Nephron (organoid): Measurements from ENCODE around the gene ASB2.

Experiments
- H3K27ac Mint-ChIP-seq, 3 experiments: 2 replicates each; pipeline ENCODE4 v1.8.0; 2020; ENCODE audit warnings: mixed read lengths in 3 of 3, mild to moderate bottlenecking in 2 of 3, moderate library complexity in 1 of 3
- H3K27me3 Mint-ChIP-seq: 2 replicates; pipeline ENCODE4 v1.8.0; 2021; ENCODE audit warnings: low read depth, mild to moderate bottlenecking, moderate library complexity, mixed read lengths
- H3K36me3 Mint-ChIP-seq: 2 replicates; pipeline ENCODE4 v1.8.0; 2020; ENCODE audit warnings: low read depth, mixed read lengths
- H3K4me1 Mint-ChIP-seq: 2 replicates; pipeline ENCODE4 v1.8.0; 2020; ENCODE audit warnings: mixed read lengths
- H3K4me3 Mint-ChIP-seq, 3 experiments: 2 replicates each; pipeline ENCODE4 v1.8.0; 2020; ENCODE audit warnings: mild to moderate bottlenecking in 3 of 3, mixed read lengths in 3 of 3, moderate library complexity in 2 of 3
- H3K9me3 Mint-ChIP-seq: 2 replicates; pipeline ENCODE4 v1.8.0; 2020; ENCODE audit warnings: mixed read lengths
- TF ChIP-seq, protein P1 (sequence below), 3 experiments: fragments of 200-600 bp; sonication (generic); IDR thresholded peaks; one replicate each; pipeline ENCODE4 v1.5.0; 2021; ENCODE audit warnings: antibody characterized with exemption in 3 of 3; ENCODE audit not compliant: unreplicated experiment in 3 of 3

Gene ASB2

DNA sequence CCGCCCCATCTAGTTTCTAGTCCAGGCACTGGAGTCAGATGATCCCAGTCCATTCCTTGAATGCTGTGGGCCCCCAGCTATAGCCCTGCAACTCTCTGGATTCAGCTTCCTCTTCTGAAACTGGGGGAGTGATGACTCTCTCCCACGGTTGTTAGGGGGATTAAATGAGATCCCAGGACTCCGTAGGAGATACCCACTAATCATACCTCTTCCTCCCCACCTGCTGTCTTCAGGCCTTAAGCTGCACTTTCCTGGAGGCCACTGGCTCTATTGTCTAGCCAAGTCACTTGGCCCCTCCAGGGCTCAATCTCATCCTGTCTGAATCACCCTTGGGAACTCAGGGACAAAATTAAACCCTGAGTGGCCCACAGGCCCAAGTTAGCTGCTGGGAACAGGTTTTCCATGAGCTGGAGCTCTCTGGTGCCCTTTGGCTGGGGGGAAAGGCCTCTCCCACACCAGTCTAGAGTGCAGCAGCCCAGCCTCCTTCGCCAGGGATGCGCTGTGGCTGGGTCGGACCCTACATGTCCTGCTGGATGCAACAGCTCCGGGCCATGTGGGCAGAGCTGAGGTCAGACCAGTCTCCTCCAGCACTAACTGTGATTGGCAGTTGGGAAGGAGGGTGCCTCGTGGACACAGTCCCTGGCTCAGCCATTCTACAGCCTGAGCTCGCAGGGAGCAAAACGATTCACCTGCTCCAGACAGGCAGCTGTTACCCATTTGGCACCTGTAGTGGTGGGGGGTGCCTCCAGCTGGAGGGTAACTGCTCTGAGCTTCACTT, 6.0 kb upstream of the ASB2 start:
- Mint-ChIP-seq H3K4me3 (no peak overlapping the region), H3K4me1 (peaks cover 31% of the 10 kb centered on the region), H3K36me3 (no peaks in the 10 kb centered on the region), H3K9me3 (no peaks in the 10 kb centered on the region), H3K27me3 (no peaks in the 10 kb centered on the region), H3K27ac (no peak overlapping the region)
- TF ChIP-seq, protein P1, sequence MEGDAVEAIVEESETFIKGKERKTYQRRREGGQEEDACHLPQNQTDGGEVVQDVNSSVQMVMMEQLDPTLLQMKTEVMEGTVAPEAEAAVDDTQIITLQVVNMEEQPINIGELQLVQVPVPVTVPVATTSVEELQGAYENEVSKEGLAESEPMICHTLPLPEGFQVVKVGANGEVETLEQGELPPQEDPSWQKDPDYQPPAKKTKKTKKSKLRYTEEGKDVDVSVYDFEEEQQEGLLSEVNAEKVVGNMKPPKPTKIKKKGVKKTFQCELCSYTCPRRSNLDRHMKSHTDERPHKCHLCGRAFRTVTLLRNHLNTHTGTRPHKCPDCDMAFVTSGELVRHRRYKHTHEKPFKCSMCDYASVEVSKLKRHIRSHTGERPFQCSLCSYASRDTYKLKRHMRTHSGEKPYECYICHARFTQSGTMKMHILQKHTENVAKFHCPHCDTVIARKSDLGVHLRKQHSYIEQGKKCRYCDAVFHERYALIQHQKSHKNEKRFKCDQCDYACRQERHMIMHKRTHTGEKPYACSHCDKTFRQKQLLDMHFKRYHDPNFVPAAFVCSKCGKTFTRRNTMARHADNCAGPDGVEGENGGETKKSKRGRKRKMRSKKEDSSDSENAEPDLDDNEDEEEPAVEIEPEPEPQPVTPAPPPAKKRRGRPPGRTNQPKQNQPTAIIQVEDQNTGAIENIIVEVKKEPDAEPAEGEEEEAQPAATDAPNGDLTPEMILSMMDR (IDR thresholded peaks at IDR 0.05; ENCODE audit: unreplicated experiment in 3 of 3) = no peak

DNA sequence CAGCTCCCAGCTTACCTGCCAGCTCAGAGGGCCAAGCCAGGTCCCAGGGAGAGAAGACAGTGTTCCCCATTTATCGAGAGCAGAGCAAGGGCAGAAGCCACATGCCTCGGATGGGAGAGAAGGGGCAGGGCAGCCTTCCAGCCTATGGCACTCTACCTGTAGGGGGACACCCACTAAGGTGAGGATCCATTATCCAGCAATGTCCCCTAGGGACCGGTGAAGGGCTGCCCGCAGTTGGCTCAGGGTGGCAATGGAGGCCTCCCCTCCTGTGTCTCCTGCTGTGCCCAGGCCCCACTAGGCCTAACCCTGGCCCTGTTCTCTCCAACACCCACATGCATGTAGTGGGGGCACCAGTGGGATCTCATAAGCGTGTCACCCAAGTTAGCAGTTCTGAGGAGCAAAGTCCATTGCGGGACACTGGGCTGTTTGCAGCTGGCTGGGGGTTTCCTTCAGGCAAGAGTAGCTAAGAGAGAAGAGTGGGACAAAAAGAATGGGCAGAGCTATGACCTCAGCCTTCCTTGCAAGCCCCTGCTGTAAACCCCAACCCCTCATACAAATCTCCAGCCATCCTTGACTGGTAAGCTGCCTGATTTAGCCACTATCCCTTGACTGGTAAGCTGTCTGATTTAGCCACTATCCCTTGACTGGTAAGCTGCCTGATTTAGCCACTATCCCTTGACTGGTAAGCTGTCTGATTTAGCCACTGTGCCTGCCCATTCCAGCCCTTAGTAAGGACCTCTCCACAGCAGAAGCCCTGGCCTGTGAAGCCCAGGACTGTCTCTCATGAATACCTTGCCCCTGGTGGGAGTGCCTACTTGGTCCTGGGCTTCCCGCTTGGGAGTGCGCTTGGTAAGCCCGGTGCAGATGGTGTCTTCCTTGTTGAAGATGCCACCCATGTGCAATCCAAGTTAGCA, 5.2 kb upstream of the ASB2 start:
- Mint-ChIP-seq H3K4me1 (peaks cover 30% of the 10 kb centered on the region), H3K36me3 (no peaks in the 10 kb centered on the region), H3K4me3 (no peak overlapping the region), H3K27me3 (no peaks in the 10 kb centered on the region), H3K27ac (peak overlapping the region in 1 of 3 experiments; percentile 33), H3K9me3 (no peaks in the 10 kb centered on the region)
- TF ChIP-seq, protein P1 (IDR thresholded peaks at IDR 0.05; ENCODE audit: unreplicated experiment in 3 of 3) = no peak

DNA sequence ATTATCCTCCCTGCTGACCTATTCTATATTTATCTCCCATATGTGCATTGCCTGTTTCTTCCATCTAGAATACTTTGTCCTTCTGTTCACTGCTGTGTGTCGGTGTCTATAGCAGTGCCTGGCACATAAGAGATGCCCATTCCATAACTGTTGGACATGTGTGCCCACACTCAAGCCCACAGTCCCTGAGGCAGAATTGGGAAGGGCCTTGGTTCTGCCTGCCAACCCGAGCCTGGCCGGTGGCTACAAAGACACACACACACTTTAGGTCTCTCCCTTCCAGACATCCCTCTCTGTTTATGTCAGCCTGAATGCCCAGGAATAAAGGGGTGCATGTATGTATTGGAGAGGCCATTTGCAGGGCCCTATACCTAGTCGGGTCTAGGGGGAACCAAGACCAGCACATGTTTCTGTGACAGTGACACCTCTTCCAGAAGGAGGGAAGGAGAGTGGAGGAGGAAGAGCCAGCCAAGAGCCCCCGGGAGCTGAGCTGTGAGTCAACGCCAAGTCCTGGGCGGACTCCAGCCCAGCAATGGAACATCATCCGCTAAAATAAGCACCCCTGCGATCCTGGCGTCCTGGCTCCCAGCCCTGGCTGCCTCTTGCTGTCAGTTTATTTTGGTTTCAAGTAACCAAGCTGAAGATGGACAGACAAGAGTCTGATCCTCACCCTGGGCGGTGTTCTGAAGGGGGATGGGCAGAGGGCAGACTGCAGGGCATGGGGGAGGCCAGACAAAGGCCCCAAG, 4.3 kb upstream of the ASB2 start:
- peaks cover 38% of the 10 kb centered on the region for H3K4me1 Mint-ChIP-seq
- H3K4me3 Mint-ChIP-seq = no peak overlapping the region
- no peaks in the 10 kb centered on the region for H3K9me3 Mint-ChIP-seq
- peaks cover 3% of the 10 kb centered on the region for H3K27me3 Mint-ChIP-seq
- no peak overlapping the region for H3K27ac Mint-ChIP-seq
- no peaks in the 10 kb centered on the region for H3K36me3 Mint-ChIP-seq
- TF ChIP-seq, protein P1 (IDR thresholded peaks at IDR 0.05; ENCODE audit: unreplicated experiment in 3 of 3) = no peak

DNA sequence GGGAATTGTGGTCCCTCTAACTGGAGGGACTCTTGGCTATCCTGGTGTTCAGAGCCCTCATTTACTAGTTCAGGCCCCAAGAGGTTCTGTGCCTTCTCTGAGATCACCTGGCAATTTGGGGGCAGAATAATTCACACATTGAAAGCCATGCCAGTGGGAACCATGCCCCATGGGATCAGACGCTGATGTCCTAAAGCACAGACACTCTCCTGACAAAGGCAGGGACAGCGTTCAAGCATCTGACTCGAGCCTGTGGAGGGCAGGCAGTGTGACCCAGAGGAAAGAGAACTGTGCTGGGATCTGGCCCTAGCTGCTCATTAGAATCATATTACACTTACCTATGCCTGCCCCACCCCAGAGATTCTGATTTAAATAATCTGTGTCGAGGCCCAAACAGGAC, 2.4 kb upstream of the ASB2 start:
- Mint-ChIP-seq H3K27me3 (peaks cover 6% of the 10 kb centered on the region), H3K27ac (no peak overlapping the region), H3K4me3 (no peak overlapping the region), H3K4me1 (peaks cover 47% of the 10 kb centered on the region), H3K36me3 (no peaks in the 10 kb centered on the region), H3K9me3 (no peaks in the 10 kb centered on the region)
- TF ChIP-seq, protein P1 (IDR thresholded peaks at IDR 0.05; ENCODE audit: unreplicated experiment in 3 of 3) = no peak

DNA sequence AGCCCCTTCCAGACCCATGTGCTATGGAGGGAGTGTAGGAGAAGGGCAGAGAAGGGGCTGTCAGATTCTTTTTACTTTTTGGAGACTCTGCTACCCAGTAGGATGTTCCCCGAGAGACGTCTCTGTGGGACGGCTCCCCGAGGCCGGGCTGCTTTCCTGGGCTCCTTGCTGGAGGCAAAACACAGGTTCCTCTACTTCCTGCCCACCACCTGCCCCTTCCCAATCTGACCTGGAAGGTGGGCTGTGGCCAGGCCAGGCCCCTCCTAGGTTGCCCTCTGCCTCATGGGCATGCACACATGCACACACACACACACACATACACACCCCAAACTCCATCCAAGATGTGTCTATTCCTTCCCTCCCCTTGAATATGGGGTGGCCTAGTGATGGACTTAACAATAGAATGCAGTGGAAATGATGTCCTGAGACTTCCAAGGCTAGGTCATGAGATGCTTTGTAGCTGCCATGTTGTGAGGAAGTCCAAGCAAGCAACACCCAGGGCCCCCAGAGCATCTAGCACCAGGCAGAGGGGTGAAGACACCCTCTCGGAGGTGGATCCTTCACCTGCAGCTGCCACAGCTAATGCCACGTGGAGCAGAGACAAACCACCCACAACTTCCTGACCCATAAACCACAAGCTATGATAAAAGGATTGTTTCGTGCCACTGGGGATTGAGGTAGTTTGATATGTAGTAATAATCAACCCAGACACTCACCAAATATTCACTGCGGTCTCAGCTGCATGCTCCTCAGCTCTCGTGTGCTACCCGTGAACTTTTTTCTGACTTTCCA, 1.6 kb upstream of the ASB2 start:
- Mint-ChIP-seq H3K4me3 (no peak overlapping the region), H3K36me3 (no peaks in the 10 kb centered on the region), H3K27me3 (peaks cover 6% of the 10 kb centered on the region), H3K27ac (no peak overlapping the region), H3K4me1 (peaks cover 50% of the 10 kb centered on the region), H3K9me3 (no peaks in the 10 kb centered on the region)
- TF ChIP-seq, protein P1 (IDR thresholded peaks at IDR 0.05; ENCODE audit: unreplicated experiment in 3 of 3) = no peak
